Fibroblast of lung (primary cell): Measurements from ENCODE around the gene NFE2L3.

Source experiments
- CTCF ChIP-seq, 2 donors: IDR thresholded peaks in 1 of 2; conservative IDR thresholded peaks in 1 of 2; 1 replicate in 1 of 2; 2 replicates in 1 of 2; pipeline ENCODE4 v1.5.1; 2011 to 2012; ENCODE audit warnings: low read length in 2 of 2, control low read depth in 1 of 2, inconsistent platforms in 1 of 2, low read depth in 1 of 2, mild to moderate bottlenecking in 1 of 2
- EZH2 ChIP-seq: IDR thresholded peaks from 2 replicates; pipeline ENCODE4 v1.5.1; 2012; ENCODE audit warnings: low read length, control low read depth, mild to moderate bottlenecking; ENCODE audit errors: missing control alignments

- TF ChIP-seq CTCF (conservative IDR thresholded peaks at IDR 0.05 in 1 of 2, IDR thresholded peaks at IDR 0.05 in 1 of 2; ENCODE audit: low read depth in 1 of 2, low read length in 2 of 2) (no peak), EZH2 (no peak)
These were observed 3.8 kb downstream of the NFE2L3 start for GRCh38 chr7:26155531-26156375.
